Right hindlimb (tissue), 1 donor: Measurements from ENCODE around the gene ELF4.

Source experiments
- DNase-seq: peaks from one replicate; pipeline ENCODE4 v3.0.0-alpha.2; 2018

The ELF4 gene

DNA sequence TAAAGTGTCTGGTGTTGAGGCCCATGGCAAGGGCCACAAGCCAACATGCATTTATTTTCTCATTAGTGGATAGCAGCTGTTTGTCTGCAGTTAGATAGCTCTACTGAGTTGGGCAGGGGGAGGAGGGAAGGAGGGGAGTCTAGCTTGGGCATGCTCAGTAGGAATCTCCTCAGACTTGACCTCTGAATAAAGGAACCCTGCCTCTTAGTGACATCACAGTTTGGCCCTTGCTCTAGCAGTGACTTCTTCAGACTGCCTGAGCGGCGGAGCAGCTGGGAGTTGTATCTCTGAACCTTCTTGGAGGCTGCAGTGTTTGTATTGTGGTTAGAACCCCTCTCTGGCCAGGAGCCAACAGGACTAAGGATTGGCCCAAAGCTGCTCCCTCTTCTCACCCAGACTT lies 70.5 kb downstream of the ELF4 start:
- no peak for DNase-seq

DNA sequence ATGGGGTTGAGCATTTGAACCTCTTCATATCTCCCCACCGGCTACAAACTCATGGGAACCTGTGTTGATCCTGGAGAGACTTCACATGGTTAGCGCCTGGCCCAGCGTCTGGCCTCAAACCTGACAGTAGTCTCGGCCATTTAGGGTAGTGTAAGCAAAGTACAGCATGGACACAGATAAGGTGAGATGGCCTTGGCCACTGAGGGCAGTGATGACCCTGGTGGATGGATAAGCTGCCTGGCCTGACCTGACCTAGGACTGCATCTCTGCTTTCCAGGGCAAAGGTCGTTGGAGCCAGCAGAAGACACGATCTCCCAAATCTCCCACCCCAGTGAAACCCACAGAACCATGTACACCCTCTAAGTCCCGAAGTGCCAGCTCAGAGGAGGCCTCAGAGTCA lies 76.1 kb downstream of the ELF4 start:
- no peak for DNase-seq

DNA sequence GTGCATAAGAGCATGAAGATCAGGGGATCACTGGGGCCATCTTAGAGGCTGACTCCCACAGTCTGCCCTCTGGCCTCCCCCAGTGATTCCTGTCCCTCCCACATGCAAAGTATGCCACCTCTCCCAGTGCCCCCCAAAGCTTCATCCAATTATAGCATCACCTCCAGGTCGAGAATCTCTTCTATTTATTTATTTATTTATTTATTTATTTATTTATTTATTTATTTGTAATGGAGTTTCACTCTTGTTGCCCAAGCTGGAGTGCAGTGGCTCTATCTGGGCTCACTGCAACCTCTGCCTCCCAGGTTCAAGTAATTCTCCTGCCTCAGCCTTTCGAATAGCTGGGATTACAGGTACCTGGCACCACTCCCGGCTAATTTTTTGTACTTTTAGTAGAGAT lies 77.7 kb downstream of the ELF4 start:
- DNase-seq, result no peak

DNA sequence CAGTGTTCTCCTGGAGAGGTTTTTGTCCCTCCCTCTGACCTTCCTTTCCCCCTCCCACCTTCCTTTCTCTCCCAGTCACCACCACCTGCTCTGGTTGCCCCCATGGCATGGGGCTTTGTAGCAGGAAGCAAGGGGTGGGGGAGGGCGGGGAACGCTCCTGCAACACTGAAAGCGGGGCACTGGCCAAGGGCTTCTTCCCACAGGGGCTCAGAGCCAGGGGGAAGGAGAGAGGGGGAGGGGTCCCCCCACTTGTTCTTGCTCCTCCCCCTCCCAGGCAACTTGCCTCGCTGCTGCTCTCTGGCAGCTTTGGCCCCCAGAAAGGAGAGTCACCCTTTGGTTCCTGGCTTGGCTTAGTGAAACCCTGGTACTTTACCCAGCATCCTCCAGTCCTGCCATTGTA lies 79.5 kb downstream of the ELF4 start:
- DNase-seq, result no peak

DNA sequence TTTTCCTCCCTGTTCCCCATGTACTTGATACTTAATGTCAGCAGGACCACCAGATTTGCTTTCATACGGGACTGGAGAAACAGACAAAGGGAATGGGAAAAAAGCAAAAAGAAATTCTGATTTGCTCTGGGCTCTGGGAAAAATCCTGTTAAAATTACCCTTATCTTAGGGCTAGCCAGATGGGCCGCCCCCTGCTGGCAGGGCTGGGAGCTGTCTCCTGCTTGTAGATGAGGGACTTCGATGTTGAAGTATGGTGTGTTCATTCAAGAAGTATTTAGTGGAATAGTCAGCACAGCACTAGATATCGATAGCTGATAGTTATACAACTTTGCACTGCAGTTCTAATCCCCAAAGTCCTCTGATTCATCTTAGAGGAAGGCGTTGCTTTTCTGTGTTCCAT lies 82.1 kb downstream of the ELF4 start:
- DNase-seq, result no peak

DNA sequence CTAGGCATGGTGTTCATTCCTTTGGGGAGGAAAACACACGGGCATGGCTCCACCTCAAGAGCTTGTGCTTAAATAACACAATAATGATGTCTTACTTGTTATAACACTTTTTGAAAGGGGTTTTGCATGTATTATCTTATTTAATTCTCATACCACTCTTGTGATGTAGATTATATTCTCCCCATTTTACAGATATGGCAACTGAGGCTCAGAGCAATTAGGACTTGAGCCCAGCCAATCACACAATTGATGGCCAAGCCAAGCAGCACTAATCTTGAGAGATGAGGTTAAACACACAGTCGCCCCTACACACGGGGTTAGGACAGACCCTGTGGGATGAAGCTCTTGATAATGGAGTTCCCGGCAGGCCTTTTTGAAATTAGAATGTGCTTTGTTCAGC lies 82.7 kb downstream of the ELF4 start:
- DNase-seq, result no peak

DNA sequence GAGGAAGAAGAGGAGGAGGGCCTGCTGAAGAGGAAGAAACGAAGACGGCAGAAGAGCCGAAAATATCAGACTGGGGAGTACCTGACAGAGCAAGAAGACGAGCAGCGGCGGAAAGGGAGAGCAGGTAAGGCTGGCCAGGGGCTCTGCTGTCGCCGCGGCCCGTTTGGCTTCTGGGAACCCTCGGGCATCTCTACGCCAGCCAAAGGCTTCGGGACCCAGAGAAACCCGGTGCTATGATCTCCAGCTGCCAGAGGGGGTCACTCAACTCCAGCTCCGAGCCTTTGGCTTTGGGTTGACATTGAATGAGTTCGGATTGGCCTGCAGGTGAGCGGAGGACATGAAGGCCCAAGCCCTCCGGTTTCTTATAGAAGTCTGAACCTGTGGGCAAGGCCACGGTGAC lies 85.0 kb downstream of the ELF4 start:
- no peak for DNase-seq

DNA sequence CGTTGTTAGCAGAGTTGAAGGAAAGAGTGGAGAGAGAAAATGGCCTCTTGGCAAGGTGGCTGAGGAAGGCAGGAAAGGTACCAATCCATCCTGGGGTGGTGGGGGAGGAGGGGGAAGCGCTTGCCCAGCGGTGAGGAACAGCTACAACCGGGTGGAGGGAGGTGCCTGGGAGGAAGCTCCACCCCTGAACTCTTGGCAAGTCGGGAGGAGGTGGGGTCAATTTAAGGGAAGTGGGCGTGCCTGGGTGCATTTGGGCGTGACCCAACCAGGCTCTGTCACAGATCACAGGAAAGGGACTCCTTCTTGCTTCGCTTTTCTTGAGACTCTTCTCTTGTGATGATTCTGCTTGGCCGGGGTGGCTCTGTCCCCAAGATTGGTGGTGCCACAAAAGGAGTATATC lies 86.2 kb downstream of the ELF4 start:
- peak; percentile 66 for DNase-seq

DNA sequence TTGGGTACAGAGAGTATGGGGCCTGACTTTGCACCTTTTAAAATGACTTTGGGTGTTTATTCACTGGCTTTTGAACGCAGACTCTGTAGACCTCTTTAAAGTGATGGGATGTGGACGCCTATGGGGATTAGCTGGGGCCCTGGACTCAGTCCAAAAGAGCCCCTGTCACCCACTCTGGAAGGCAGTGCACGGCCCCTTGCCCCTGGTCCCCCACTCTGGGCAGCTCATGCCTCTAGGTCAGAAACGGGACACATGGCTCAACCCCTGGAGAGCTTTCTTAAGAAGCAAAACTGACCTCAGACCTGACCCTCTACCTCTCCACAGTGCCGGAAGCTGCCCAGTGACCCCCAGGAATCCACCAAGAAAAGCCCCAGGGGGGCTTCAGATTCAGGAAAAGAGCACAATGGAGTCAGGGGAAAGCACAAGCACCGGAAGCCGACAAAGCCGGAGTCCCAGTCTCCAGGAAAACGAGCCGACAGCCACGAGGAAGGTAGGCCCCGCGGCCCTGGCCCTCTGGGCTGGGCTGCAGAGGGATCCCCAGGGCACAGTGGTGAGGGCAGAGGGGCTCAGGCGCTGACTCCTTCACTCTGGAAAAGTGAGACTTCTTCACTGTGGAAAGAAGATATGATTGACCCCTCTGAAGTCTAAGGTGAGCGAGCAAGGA lies 89.5 kb downstream of the ELF4 start:
- DNase-seq, result no peak

DNA sequence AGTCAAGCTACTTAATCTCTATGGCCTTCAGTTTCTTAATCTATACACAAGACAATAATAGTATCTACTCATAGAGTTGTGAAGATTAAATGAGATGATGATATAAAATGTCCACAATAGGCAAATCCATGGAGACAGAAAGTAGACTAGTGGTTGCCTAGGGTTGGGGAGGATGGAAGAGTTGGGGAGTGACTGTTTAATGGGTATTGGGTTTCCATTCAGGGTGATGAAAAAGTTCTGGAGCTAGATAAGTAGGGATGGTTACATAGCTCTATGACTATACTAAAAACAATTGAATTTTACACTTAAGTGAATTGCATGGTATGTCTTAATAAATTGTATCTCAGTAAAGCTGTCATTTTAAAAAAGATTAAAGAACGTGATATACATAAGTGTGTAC lies 92.2 kb downstream of the ELF4 start:
- DNase-seq, result no peak

DNA sequence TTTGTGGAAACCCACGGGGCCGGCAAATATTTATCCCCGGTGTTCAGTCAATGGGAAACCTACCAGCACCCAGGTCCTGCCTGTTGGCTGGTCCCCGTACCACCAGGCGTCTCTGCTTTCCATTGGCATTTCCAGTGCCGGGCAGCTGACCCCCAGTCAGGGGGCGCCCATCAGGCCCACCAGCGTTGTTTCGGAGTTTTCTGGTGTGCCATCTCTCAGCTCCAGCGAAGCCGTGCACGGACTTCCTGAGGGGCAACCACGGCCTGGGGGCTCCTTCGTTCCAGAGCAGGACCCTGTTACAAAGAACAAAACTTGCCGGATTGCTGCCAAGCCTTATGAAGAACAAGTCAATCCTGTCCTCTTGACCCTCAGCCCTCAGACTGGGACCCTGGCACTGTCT lies 95.1 kb downstream of the ELF4 start:
- DNase-seq, result no peak
